Measurements from ENCODE around the gene ULK4.

The ULK4 gene

DNA sequence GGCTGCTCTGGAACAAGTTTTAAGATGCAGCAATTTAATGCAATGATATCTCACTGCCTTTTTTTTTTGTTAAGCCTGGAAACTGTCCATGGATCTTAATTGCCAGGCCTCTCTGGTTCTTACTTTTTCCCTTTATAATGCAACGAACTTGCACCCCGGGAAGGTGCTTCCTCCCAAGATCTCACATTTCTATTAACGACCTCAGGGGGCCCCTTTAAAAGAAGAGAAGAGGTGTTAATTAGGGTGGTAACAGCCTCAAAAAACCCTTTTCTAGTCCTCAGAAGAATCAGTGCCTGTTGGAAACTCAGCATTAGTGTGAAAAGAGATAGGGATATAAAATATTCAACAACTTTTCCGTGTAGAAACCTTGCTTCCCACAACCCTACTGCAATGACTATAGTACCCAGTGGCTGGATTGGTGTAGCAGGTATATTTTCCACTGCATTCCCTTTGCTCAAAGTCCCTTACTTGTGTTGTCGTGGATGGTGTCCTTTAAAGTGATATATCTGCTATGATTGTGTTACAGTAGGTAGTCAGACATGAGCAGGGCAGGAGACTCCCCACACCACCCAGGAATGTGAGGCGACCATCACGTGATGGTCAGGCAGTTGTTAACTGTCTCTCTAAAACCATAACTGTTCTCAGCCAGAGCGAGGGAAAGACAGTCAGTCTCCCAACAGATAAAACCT lies 640.8 kb downstream of the ULK4 start:
- no peak overlapping the region for H3K4me3 ChIP-seq (ENCODE audit: control insufficient read depth, low read depth, low read length)
- DNase-seq (ENCODE audit: low read depth) = no peak
- TF ChIP-seq, protein P1, sequence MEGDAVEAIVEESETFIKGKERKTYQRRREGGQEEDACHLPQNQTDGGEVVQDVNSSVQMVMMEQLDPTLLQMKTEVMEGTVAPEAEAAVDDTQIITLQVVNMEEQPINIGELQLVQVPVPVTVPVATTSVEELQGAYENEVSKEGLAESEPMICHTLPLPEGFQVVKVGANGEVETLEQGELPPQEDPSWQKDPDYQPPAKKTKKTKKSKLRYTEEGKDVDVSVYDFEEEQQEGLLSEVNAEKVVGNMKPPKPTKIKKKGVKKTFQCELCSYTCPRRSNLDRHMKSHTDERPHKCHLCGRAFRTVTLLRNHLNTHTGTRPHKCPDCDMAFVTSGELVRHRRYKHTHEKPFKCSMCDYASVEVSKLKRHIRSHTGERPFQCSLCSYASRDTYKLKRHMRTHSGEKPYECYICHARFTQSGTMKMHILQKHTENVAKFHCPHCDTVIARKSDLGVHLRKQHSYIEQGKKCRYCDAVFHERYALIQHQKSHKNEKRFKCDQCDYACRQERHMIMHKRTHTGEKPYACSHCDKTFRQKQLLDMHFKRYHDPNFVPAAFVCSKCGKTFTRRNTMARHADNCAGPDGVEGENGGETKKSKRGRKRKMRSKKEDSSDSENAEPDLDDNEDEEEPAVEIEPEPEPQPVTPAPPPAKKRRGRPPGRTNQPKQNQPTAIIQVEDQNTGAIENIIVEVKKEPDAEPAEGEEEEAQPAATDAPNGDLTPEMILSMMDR (IDR thresholded peaks at IDR 0.05; ENCODE audit: control insufficient read depth, insufficient read depth, low read depth, low read length, missing control alignments) = no peak

DNA sequence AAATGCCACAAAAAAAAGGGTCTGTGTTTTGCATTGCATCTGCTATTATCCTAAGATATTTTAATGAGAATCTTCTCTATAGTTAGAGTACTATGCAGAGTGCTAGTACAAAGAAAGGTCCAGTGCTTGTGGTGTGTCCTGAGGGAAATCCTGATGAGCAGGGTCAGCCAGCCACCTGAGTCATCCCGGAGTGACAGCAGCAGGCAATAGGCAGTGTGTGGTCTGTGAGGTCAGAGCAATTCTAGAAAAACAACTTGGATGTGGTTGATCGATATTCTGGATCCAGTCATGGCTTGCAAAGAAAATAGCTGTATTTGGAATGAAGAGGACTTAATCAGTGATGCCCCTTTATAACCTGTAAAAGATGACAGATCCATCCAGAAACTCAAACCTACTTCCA lies 643.4 kb downstream of the ULK4 start:
- H3K4me3 ChIP-seq (ENCODE audit: control insufficient read depth, low read depth, low read length) = no peak overlapping the region
- DNase-seq (ENCODE audit: low read depth) = no peak
- TF ChIP-seq, protein P1 (IDR thresholded peaks at IDR 0.05; ENCODE audit: control insufficient read depth, insufficient read depth, low read depth, low read length, missing control alignments) = no peak

DNA sequence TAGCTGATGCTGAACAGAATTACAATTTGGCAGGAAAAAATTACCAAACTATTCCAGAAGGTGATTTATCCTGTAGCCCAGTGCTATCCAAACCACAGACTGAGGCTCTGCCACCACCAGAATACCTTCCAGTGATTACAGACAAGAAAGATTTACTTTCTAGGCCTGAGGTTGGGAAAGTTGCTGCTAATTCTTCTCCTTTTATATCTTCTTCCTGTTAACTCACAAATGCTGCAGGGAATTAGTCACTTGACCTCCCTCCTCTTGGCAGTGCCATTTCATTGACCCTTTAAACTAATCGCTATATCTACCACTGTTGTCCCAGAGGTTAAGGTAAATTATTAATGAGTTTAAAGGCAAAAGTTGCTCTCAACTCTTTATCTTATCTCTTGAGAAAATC lies 644.2 kb downstream of the ULK4 start:
- peak; percentile 32 for DNase-seq (ENCODE audit: low read depth)

DNA sequence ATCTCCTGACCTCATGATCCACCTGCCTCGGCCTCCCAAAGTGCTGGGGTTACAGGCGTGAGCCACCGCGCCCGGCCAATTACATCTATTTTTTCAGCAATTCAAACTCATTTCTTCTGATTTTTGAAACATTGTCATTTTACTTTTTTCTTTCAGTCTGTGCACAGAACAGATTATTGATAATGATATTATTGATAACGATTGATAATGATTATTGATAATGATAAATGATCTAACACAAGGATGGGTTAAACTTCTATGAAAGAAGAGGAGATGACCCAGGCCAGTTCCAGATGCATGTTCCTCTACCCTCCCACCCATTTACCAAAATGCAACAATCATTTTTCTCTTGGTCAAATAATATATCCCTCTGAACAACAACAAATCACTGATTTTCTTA lies 644.6 kb downstream of the ULK4 start:
- H3K4me3 ChIP-seq (ENCODE audit: control insufficient read depth, low read depth, low read length) = no peak overlapping the region
- no peak for DNase-seq (ENCODE audit: low read depth)
- TF ChIP-seq, protein P1 (IDR thresholded peaks at IDR 0.05; ENCODE audit: control insufficient read depth, insufficient read depth, low read depth, low read length, missing control alignments) = no peak

More for the DNA sequence above, 644.2 kb downstream of the ULK4 start:
- no peak overlapping the region for H3K4me3 ChIP-seq (ENCODE audit: control insufficient read depth, low read depth, low read length)
- TF ChIP-seq, protein P1 (IDR thresholded peaks at IDR 0.05; ENCODE audit: control insufficient read depth, insufficient read depth, low read depth, low read length, missing control alignments) = no peak

DNA sequence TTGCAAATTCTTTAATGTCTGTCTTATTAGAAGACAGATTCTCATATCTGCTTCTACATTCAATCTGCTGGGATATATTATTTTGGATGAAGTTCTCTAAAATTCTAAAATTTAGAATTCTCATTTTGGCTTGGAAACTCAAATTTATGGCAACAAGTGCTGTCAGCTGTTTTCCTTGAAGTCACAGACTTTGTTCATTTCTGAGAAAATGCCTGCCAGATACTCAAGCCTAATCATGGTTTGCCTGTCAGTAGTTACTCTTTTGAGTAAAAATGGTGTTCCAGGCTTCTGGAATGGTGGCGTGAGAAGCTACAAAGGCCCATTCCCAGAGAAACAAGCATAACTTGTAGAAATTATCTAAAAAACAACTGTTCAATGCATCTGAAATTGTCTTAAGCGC lies 646.8 kb downstream of the ULK4 start:
- DNase-seq (ENCODE audit: low read depth) = no peak
- TF ChIP-seq, protein P1 (IDR thresholded peaks at IDR 0.05; ENCODE audit: control insufficient read depth, insufficient read depth, low read depth, low read length, missing control alignments) = no peak
- H3K4me3 ChIP-seq (ENCODE audit: control insufficient read depth, low read depth, low read length) = no peak overlapping the region

DNA sequence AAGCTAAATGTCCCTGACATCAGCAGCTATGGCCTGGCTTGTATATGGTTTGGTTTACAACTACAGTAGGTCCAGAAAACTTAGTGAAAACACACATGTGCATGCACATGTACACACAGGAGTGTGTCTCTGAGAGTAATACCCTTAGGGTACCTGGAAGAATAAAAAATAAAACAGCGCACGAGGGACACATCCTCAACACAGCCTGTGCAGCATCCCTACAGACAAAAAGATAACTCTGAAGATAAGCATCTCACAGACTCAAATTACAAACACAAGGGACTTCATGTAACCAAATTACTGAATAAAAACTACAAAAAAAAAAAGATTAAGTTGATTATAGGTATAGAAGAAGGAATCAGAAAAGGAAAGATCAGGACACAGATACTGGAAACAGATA lies 653.8 kb downstream of the ULK4 start:
- TF ChIP-seq, protein P1 (IDR thresholded peaks at IDR 0.05; ENCODE audit: control insufficient read depth, insufficient read depth, low read depth, low read length, missing control alignments) = no peak
- H3K4me3 ChIP-seq (ENCODE audit: control insufficient read depth, low read depth, low read length) = no peak overlapping the region

More for the DNA sequence above, 653.8 kb downstream of the ULK4 start:
- DNase-seq (ENCODE audit: low read depth) = no peak
